Right cardiac atrium (tissue), 5 donors: Measurements from ENCODE around the gene ATXN7L3. TPM values are rescaled to one million over a fixed set of nuclear protein-coding genes. Genes with fewer than 3 reads are reported as not detected.

ENCODE experiments used
- ATAC-seq, 2 donors: fragments of 200-7000 bp; cut with Tn5 transposase; one replicate each; pipeline versions ENCODE4 v1.8.0 to v1.9.1; 2020; ENCODE audit warnings: moderate library complexity in 2 of 2, mild to moderate bottlenecking in 1 of 2
- DNase-seq, 3 donors: peaks; one replicate each; pipeline ENCODE4 v3.0.0-alpha.2; 2020
- H3K27ac ChIP-seq: one replicate; pipeline ENCODE4 v1.5.1; 2013; ENCODE audit warnings: mild to moderate bottlenecking, low read length, control low read depth, moderate library complexity
- H3K27me3 ChIP-seq: one replicate; pipeline ENCODE4 v1.6.1; 2013; ENCODE audit not compliant: control insufficient read depth, insufficient read depth
- H3K4me1 ChIP-seq: one replicate; pipeline ENCODE4 v1.6.1; 2013; ENCODE audit warnings: low read length; ENCODE audit not compliant: control insufficient read depth, insufficient read depth
- H3K4me3 ChIP-seq: one replicate; pipeline ENCODE4 v1.5.1; 2013; ENCODE audit warnings: low read length, control low read depth
- H3K9me3 ChIP-seq: one replicate; pipeline ENCODE4 v1.6.1; 2013; ENCODE audit warnings: low read length; ENCODE audit not compliant: control insufficient read depth
- WGBS: extraction: QIAGEN DNeasy Blood & Tissue Kit; methylation state at CpG from one replicate; pipeline ENCODE4 v1.1.7; 2013; 5-methylcytosine and 5-hydroxymethylcytosine counted together
- intact Hi-C, 4 donors: fragments of 100-400 bp; cut with DNase I; formaldehyde crosslinking; loops; one replicate each; pipeline versions ENCODE4 v1.11.0 to v1.14.0; 2022 to 2023
- polyA plus RNA-seq: library from polyadenylated mRNA; stranded (reverse); fragments of 200-250 nt; gene quantifications from one replicate; pipeline ENCODE4 v1.2.3, GENCODE V29; 2013
- total RNA-seq, 4 donors: library from RNA; stranded (reverse); fragmentation: NEBNext Ultra II Directional; extraction: Animal tissue kit (Norgen Biotek cat#: 25700); gene quantifications; one replicate each; pipeline ENCODE4 v1.2.1, GENCODE V29; 2021
- donor health status: healthy with polysubstance abuse.
- donor health status: DM: no; HTN: yes; CAD: no.
- donor health status: DM: no; HTN: no; CAD: no.
- donor health status: DM: no; HTN: yes; CAD: no; lungs with severe emphysema.
- donor health status: DM: yes; HTN: yes; CAD: no.

Gene ATXN7L3
- total and polyA plus RNA-seq, 5 donors, result 31.0 to 52.7 (median 40.6) TPM

- 72% methylated on average over 11 of the region's 11 CpGs for WGBS
- DNase-seq (no peak), ATAC-seq (no peak)
- Histone ChIP-seq H3K9me3 (no peaks in the 10 kb centered on the region), H3K4me1 (no peaks in the 10 kb centered on the region), H3K4me3 (no peak overlapping the region), H3K27me3 (no peaks in the 10 kb centered on the region), H3K27ac (no peak overlapping the region)
- intact Hi-C loops, result loop anchor here in 3 of 4 donors (2.0 to 10.0 kb wide), 4 partner anchors 115 to 305 kb away; partner anchors contain the start of gene SLC25A39 (in 1 of the 3)
Measured at GRCh38 chr17:44209786-44210341, 10.2 kb upstream of the ATXN7L3 start.

DNA sequence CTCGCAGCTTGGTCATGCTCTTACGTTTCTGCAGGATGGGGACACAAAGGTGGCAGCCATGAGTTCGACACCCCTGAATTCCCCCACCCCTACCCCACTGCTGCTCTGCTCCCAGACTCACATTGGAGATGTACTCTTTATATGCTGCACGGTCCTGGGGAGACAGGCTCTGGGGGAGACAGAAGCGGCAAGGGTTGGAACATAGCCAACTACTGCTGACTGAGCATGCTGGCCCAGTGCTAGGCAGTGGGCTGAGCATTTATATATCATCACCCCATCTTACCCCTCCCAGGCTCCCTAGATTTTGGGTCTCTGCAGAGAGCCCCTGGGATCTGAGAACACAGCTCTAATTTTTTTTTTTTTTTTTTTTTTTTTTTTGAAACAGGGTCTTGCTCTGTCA, 8.1 kb upstream of the ATXN7L3 start:
- DNase-seq (no peak), ATAC-seq (no peak)
- H3K9me3 ChIP-seq, result no peaks in the 10 kb centered on the region
- no peak overlapping the region for H3K4me3 ChIP-seq
- H3K27me3 ChIP-seq, result no peaks in the 10 kb centered on the region
- no peak overlapping the region for H3K27ac ChIP-seq
- WGBS, result 83% methylated on average over 5 of the region's 5 CpGs
- intact Hi-C loops, result no loop called here
- H3K4me1 ChIP-seq, result no peaks in the 10 kb centered on the region

- 84% methylated on average over 17 of the region's 17 CpGs for WGBS
- intact Hi-C loops, result no loop called here
- no peak overlapping the region for H3K4me3 ChIP-seq
- no peaks in the 10 kb centered on the region for H3K4me1 ChIP-seq
- DNase-seq (no peak), ATAC-seq (no peak)
- no peaks in the 10 kb centered on the region for H3K9me3 ChIP-seq
- no peak overlapping the region for H3K27ac ChIP-seq
- no peaks in the 10 kb centered on the region for H3K27me3 ChIP-seq
Measured at GRCh38 chr17:44207319-44207718, 7.6 kb upstream of the ATXN7L3 start.

DNA sequence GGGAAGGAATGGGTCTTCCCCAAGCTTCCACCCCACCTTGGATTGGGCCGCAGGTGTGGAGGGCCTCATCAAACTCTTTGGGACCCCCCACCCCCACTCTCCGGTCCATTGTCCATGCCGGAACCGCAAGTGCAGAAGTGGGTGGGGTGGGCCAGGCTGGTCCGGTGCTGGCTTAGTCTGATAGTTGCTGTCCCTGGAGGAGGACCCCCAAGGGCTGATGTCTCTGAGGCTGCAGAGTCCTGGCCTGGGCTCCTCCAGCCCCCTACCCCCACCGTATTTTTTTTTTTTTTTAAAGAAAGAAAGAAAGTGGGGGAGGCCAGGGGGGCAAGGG, 7.1 kb upstream of the ATXN7L3 start:
- DNase-seq (peak in 1 of 3 donors; percentile 50), ATAC-seq (no peak)
- Histone ChIP-seq H3K4me1 (no peaks in the 10 kb centered on the region), H3K27me3 (no peaks in the 10 kb centered on the region), H3K27ac (no peak overlapping the region), H3K9me3 (no peaks in the 10 kb centered on the region), H3K4me3 (no peak overlapping the region)
- intact Hi-C loops, result no loop called here
- 84% methylated on average over 6 of the region's 6 CpGs for WGBS

- intact Hi-C loops, result no loop called here
- no peaks in the 10 kb centered on the region for H3K27me3 ChIP-seq
- 47% methylated on average over 13 of the region's 13 CpGs for WGBS
- no peak overlapping the region for H3K4me3 ChIP-seq
- H3K9me3 ChIP-seq, result no peaks in the 10 kb centered on the region
- ATAC-seq, result no peak
- H3K4me1 ChIP-seq, result no peaks in the 10 kb centered on the region
- peak in 1 of 3 donors; percentile 24 for DNase-seq
- no peak overlapping the region for H3K27ac ChIP-seq
Measured at GRCh38 chr17:44205962-44206824, 6.5 kb upstream of the ATXN7L3 start.

GRCh38 chr17:44204441-44204882, 4.8 kb upstream of the ATXN7L3 start:
- WGBS, result 52% methylated on average over 5 of the region's 5 CpGs
- Histone ChIP-seq H3K4me1 (no peaks in the 10 kb centered on the region), H3K9me3 (no peaks in the 10 kb centered on the region), H3K27ac (no peak overlapping the region), H3K27me3 (no peaks in the 10 kb centered on the region), H3K4me3 (no peak overlapping the region)
- peak in 1 of 2 donors; percentile 9 for ATAC-seq
- DNase-seq, result peak in 2 of 3 donors; percentile 68 to 72
- intact Hi-C loops, result no loop called here

- Histone ChIP-seq H3K27me3 (no peaks in the 10 kb centered on the region), H3K9me3 (no peaks in the 10 kb centered on the region), H3K4me3 (no peak overlapping the region), H3K27ac (no peak overlapping the region), H3K4me1 (no peaks in the 10 kb centered on the region)
- ATAC-seq, result no peak
- intact Hi-C loops, result no loop called here
- 57% methylated on average over 9 of the region's 9 CpGs for WGBS
- DNase-seq, result peak in 1 of 3 donors; percentile 62
Measured at GRCh38 chr17:44203731-44204440, 4.2 kb upstream of the ATXN7L3 start.

- H3K27ac ChIP-seq, result no peak overlapping the region
- intact Hi-C loops, result no loop called here
Measured at GRCh38 chr17:44202756-44203155, 3.1 kb upstream of the ATXN7L3 start.

DNA sequence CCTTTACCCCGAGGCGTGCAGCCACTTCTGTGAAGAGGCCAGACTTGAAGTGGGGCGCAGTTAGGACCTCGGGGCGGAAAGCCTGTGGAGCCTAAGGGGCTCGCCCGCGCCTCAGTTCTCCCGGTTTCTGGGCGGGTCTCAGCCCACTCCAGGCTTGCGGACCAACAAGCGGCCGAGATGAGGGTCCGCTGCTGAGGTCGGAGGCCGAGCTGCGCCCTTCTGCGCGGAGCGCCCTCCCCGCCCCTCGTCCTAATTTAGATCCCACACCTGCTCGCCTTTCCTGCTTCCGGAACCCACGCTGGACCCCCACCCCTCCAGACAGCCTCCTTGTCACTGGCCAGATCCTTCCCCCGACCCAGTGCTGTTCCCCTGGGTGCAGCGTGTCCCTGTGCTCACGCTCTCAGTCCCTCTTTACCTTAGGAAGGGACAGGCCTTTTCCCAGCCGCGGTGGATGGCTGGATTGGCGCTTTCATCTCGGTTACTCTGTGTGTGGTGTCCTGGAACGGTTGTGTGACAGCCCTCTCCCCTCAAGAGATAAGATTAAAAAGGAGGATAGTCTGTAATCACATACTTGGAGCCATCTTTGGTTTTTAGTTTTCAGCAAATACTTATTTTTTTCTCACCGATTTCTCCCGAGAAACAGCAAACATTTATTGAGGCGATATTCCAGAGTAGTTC, 933 bp upstream of the ATXN7L3 start:
- H3K4me1 ChIP-seq, result no peaks in the 10 kb centered on the region
- WGBS, result 5% methylated on average over 36 of the region's 36 CpGs
- peak in 1 of 2 donors; percentile 1 for ATAC-seq

More at GRCh38 chr17:44202756-44203155, 3.1 kb upstream of the ATXN7L3 start:
- Histone ChIP-seq H3K27me3 (no peaks in the 10 kb centered on the region), H3K9me3 (no peaks in the 10 kb centered on the region), H3K4me3 (no peak overlapping the region), H3K4me1 (no peaks in the 10 kb centered on the region)
- ATAC-seq, result no peak
- WGBS, result 88% methylated on average over 4 of the region's 4 CpGs
- peak in 1 of 3 donors; percentile 40 for DNase-seq

DNA sequence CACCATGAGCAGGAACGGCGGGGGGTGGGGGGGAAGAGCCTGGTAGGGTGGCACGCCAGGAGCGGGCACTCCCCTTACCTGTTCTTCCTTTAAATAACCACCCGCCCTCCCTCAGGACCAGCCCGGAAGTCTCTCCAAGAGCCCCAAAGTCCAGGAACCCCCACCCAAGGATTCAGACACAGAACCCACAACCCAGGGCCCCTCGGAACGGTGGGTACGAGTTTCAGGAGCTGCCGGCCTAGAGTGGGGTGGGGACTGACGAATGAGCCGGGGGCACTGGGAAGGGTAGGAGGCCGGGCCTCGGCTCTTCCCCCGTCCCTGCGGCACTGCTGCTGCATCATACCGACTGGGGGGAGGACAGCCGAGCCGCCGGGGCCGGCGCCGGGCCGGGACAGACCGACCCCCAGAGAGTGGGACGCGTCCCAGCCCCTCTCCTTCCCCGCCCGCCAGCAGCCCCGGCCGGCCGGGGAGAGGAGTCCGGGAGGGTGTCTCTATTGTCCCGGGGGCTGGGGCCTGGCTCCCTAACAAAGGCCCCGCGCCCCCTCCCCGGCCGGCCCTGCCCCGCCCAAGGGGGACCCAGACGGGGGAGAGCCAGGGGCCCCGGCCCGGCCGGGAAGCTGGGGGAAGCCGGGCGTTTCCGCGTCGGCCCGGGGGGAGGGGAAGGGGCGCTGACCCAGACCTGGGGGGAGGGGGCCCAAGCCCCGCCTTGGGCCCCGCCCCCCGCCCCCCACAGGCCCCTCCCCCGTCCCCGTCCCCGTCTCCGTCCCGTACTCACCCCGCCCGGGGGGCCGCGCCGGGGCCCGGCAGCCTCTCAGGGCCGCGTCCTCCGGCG, 747 bp downstream of the ATXN7L3 start:
- peak overlapping the region; percentile 98 for H3K4me3 ChIP-seq
- under 1% methylated on average over 68 of the region's 68 CpGs for WGBS
- no peaks in the 10 kb centered on the region for H3K9me3 ChIP-seq
- peak overlapping the region; percentile 94 for H3K27ac ChIP-seq
- no peaks in the 10 kb centered on the region for H3K4me1 ChIP-seq
- no peaks in the 10 kb centered on the region for H3K27me3 ChIP-seq
- peak; percentile 68 to 89 (median 86) for DNase-seq
- intact Hi-C loops, result no loop called here
- peak; percentile 23 to 39 for ATAC-seq

More for the DNA sequence above, 933 bp upstream of the ATXN7L3 start:
- Histone ChIP-seq H3K27me3 (no peaks in the 10 kb centered on the region), H3K4me3 (peak overlapping the region; percentile 98), H3K27ac (peak overlapping the region; percentile 61), H3K9me3 (no peaks in the 10 kb centered on the region)
- DNase-seq, result no peak
- intact Hi-C loops, result no loop called here
